Activated naive CD4-positive, alpha-beta T cell treated with anti-CD3 and anti-CD28 coated beads, Interleukin-2, amount 10 ng/mL, durations not matched to agents 7 days and 5 days (primary cell): ENCODE data around the gene RAB36.

Source experiments
- CTCF ChIA-PET: fragments of 350-600 bp; sonication (Branson Sonifier 250); formaldehyde crosslinking; loops from one replicate; lab custom pipeline; 2021; ENCODE audit warnings: antibody characterized with exemption; lab: Charles Lee
- DNase-seq: peaks from one replicate; pipeline ENCODE4 v3.0.0-alpha.2; 2020
- H3K27ac Mint-ChIP-seq: one replicate; pipeline ENCODE4 v1.8.0; 2021; ENCODE audit warnings: mild to moderate bottlenecking, moderate library complexity, mixed read lengths
- H3K27me3 Mint-ChIP-seq: one replicate; pipeline ENCODE4 v1.8.0; 2021; ENCODE audit warnings: mild to moderate bottlenecking, mixed read lengths
- H3K36me3 Mint-ChIP-seq: one replicate; pipeline ENCODE4 v1.8.0; 2021; ENCODE audit warnings: mixed read lengths
- H3K4me1 Mint-ChIP-seq: one replicate; pipeline ENCODE4 v1.8.0; 2021; ENCODE audit warnings: mixed read lengths
- H3K4me3 Mint-ChIP-seq: one replicate; pipeline ENCODE4 v1.8.0; 2021; ENCODE audit warnings: mild to moderate bottlenecking, moderate library complexity, mixed read lengths
- H3K9me3 Mint-ChIP-seq: one replicate; pipeline ENCODE4 v1.8.0; 2021; ENCODE audit warnings: mixed read lengths

RAB36 gene

GRCh38 chr22:23145878-23146470 is 697 bp downstream of the RAB36 start:
- Mint-ChIP-seq H3K27me3 (peaks cover 44% of the 10 kb centered on the region), H3K4me3 (no peak overlapping the region)

GRCh38 chr22:23146478-23147205 is 1.4 kb downstream of the RAB36 start:
- Mint-ChIP-seq H3K27ac (no peak overlapping the region), H3K36me3 (no peaks in the 10 kb centered on the region), H3K9me3 (no peaks in the 10 kb centered on the region), H3K27me3 (peaks cover 46% of the 10 kb centered on the region), H3K4me1 (peaks cover 38% of the 10 kb centered on the region), H3K4me3 (no peak overlapping the region)
- DNase-seq: no peak
- CTCF ChIA-PET: interaction anchor here (0.7 to 1.6 kb wide), 3 partner anchors 11 to 186 kb away, joined by 3 to 5 read pairs (median 4); no protein-coding TSS in a partner anchor

More at GRCh38 chr22:23145878-23146470, 697 bp downstream of the RAB36 start:
- H3K36me3 Mint-ChIP-seq: no peaks in the 10 kb centered on the region
- H3K27ac Mint-ChIP-seq: no peak overlapping the region
- peaks cover 43% of the 10 kb centered on the region for H3K4me1 Mint-ChIP-seq
- no peak for DNase-seq
- no peaks in the 10 kb centered on the region for H3K9me3 Mint-ChIP-seq
- CTCF ChIA-PET: no interaction called here

- Mint-ChIP-seq H3K4me1 (peaks cover 30% of the 10 kb centered on the region), H3K9me3 (no peaks in the 10 kb centered on the region), H3K27me3 (peaks cover 46% of the 10 kb centered on the region), H3K27ac (no peak overlapping the region), H3K36me3 (no peaks in the 10 kb centered on the region), H3K4me3 (no peak overlapping the region)
- CTCF ChIA-PET: interaction anchor here (1.6 kb wide), 1 partner anchor 10 kb away, joined by 5 read pairs; no protein-coding TSS in a partner anchor
- no peak for DNase-seq
Measured at GRCh38 chr22:23147617-23148387, 2.5 kb downstream of the RAB36 start.

- Mint-ChIP-seq H3K27me3 (peaks cover 46% of the 10 kb centered on the region), H3K9me3 (no peaks in the 10 kb centered on the region), H3K4me1 (peaks cover 25% of the 10 kb centered on the region), H3K27ac (no peak overlapping the region), H3K36me3 (no peaks in the 10 kb centered on the region), H3K4me3 (no peak overlapping the region)
- CTCF ChIA-PET: interaction anchor here (0.6 kb wide), 1 partner anchor 338 kb away, joined by 3 read pairs; no protein-coding TSS in a partner anchor
- DNase-seq: no peak
Measured at GRCh38 chr22:23149743-23150238, 4.5 kb downstream of the RAB36 start.

GRCh38 chr22:23150762-23151161 is 5.5 kb downstream of the RAB36 start:
- no peak for DNase-seq
- Mint-ChIP-seq H3K4me1 (peaks cover 16% of the 10 kb centered on the region), H3K27ac (no peak overlapping the region), H3K36me3 (no peaks in the 10 kb centered on the region), H3K27me3 (peaks cover 37% of the 10 kb centered on the region), H3K9me3 (no peaks in the 10 kb centered on the region), H3K4me3 (no peak overlapping the region)
- CTCF ChIA-PET: interaction anchor here (0.6 to 0.9 kb wide), 2 partner anchors 26 to 225 kb away, joined by 3 to 4 read pairs; no protein-coding TSS in a partner anchor

- Mint-ChIP-seq H3K36me3 (no peaks in the 10 kb centered on the region), H3K4me1 (peaks cover 14% of the 10 kb centered on the region), H3K9me3 (no peaks in the 10 kb centered on the region), H3K4me3 (no peak overlapping the region), H3K27me3 (peaks cover 39% of the 10 kb centered on the region), H3K27ac (no peak overlapping the region)
- CTCF ChIA-PET: no interaction called here
- DNase-seq: no peak
Measured at GRCh38 chr22:23151827-23152226, 6.5 kb downstream of the RAB36 start.

GRCh38 chr22:23152238-23153114 is 7.2 kb downstream of the RAB36 start:
- H3K4me1 Mint-ChIP-seq: peaks cover 14% of the 10 kb centered on the region
- H3K27ac Mint-ChIP-seq: no peak overlapping the region
- CTCF ChIA-PET: no interaction called here
- H3K36me3 Mint-ChIP-seq: no peaks in the 10 kb centered on the region
- DNase-seq: no peak
- H3K9me3 Mint-ChIP-seq: no peaks in the 10 kb centered on the region
- no peak overlapping the region for H3K4me3 Mint-ChIP-seq
- H3K27me3 Mint-ChIP-seq: peaks cover 41% of the 10 kb centered on the region

GRCh38 chr22:23153994-23154393 is 8.7 kb downstream of the RAB36 start:
- no peak for DNase-seq
- Mint-ChIP-seq H3K27ac (no peak overlapping the region), H3K27me3 (peaks cover 29% of the 10 kb centered on the region), H3K4me1 (peaks cover 14% of the 10 kb centered on the region), H3K4me3 (no peak overlapping the region), H3K9me3 (no peaks in the 10 kb centered on the region), H3K36me3 (no peaks in the 10 kb centered on the region)
- CTCF ChIA-PET: interaction anchor here (1.0 to 1.3 kb wide), 2 partner anchors 23 to 194 kb away, joined by 3 to 4 read pairs; no protein-coding TSS in a partner anchor

- peaks cover 24% of the 10 kb centered on the region for H3K27me3 Mint-ChIP-seq
- no peak overlapping the region for H3K4me3 Mint-ChIP-seq
- DNase-seq: no peak
- CTCF ChIA-PET: interaction anchor here (1.0 to 1.3 kb wide), 2 partner anchors 22 to 195 kb away, joined by 3 to 4 read pairs; no protein-coding TSS in a partner anchor
- no peak overlapping the region for H3K27ac Mint-ChIP-seq
- no peaks in the 10 kb centered on the region for H3K36me3 Mint-ChIP-seq
- H3K9me3 Mint-ChIP-seq: no peaks in the 10 kb centered on the region
- H3K4me1 Mint-ChIP-seq: peaks cover 14% of the 10 kb centered on the region
Measured at GRCh38 chr22:23154461-23154860, 9.2 kb downstream of the RAB36 start.

- peaks cover 14% of the 10 kb centered on the region for H3K4me1 Mint-ChIP-seq
- H3K4me3 Mint-ChIP-seq: no peak overlapping the region
Measured at GRCh38 chr22:23155143-23155542, 9.9 kb downstream of the RAB36 start.

GRCh38 chr22:23155831-23156230 is 10.6 kb downstream of the RAB36 start:
- no peaks in the 10 kb centered on the region for H3K36me3 Mint-ChIP-seq
- H3K4me3 Mint-ChIP-seq: no peak overlapping the region
- no peak overlapping the region for H3K27ac Mint-ChIP-seq
- CTCF ChIA-PET: interaction anchor here (1.8 to 2.1 kb wide), 2 partner anchors 19 to 230 kb away, joined by 5 to 6 read pairs; no protein-coding TSS in a partner anchor
- DNase-seq: no peak
- H3K4me1 Mint-ChIP-seq: peaks cover 14% of the 10 kb centered on the region
- no peaks in the 10 kb centered on the region for H3K9me3 Mint-ChIP-seq
- peaks cover 16% of the 10 kb centered on the region for H3K27me3 Mint-ChIP-seq

More at GRCh38 chr22:23155143-23155542, 9.9 kb downstream of the RAB36 start:
- CTCF ChIA-PET: interaction anchor here (1.8 to 2.1 kb wide), 2 partner anchors 20 to 231 kb away, joined by 5 to 6 read pairs; no protein-coding TSS in a partner anchor
- H3K36me3 Mint-ChIP-seq: no peaks in the 10 kb centered on the region
- peaks cover 19% of the 10 kb centered on the region for H3K27me3 Mint-ChIP-seq
- no peaks in the 10 kb centered on the region for H3K9me3 Mint-ChIP-seq
- DNase-seq: no peak
- H3K27ac Mint-ChIP-seq: no peak overlapping the region

GRCh38 chr22:23156286-23156685 is 11.0 kb downstream of the RAB36 start:
- no peaks in the 10 kb centered on the region for H3K36me3 Mint-ChIP-seq
- H3K27ac Mint-ChIP-seq: no peak overlapping the region
- CTCF ChIA-PET: interaction anchor here (1.8 to 2.1 kb wide), 2 partner anchors 19 to 230 kb away, joined by 5 to 6 read pairs; no protein-coding TSS in a partner anchor

More at GRCh38 chr22:23156286-23156685, 11.0 kb downstream of the RAB36 start:
- H3K9me3 Mint-ChIP-seq: no peaks in the 10 kb centered on the region
- H3K27me3 Mint-ChIP-seq: peaks cover 13% of the 10 kb centered on the region
- peaks cover 14% of the 10 kb centered on the region for H3K4me1 Mint-ChIP-seq
- no peak overlapping the region for H3K4me3 Mint-ChIP-seq
- DNase-seq: no peak
